HG02938 (cell line): ENCODE results near the gene THEMIS2.

Experiments
- ATAC-seq: cut with Tn5 transposase; IDR thresholded peaks from one replicate; pipeline ENCODE4 v1.9.1; 2021; ENCODE audit warnings: mild to moderate bottlenecking, moderate library complexity; ENCODE audit not compliant: unreplicated experiment

Gene THEMIS2

GRCh38 chr1:27885114-27885528, 12.8 kb downstream of the THEMIS2 start:
- ATAC-seq: no peak

- no peak for ATAC-seq
Observed at GRCh38 chr1:27885621-27886352, 13.4 kb downstream of the THEMIS2 start.

- no peak for ATAC-seq
Observed at GRCh38 chr1:27886353-27886679, 14.0 kb downstream of the THEMIS2 start.

GRCh38 chr1:27886744-27887143, 14.4 kb downstream of the THEMIS2 start:
- no peak for ATAC-seq

GRCh38 chr1:27887215-27888021, 15.1 kb downstream of the THEMIS2 start:
- ATAC-seq: no peak

GRCh38 chr1:27889506-27889905, 17.2 kb downstream of the THEMIS2 start:
- no peak for ATAC-seq

- no peak for ATAC-seq
Observed at GRCh38 chr1:27891196-27891889, 19.0 kb downstream of the THEMIS2 start.

GRCh38 chr1:27894521-27894920, 22.2 kb downstream of the THEMIS2 start:
- no peak for ATAC-seq

GRCh38 chr1:27906759-27907158, 34.4 kb downstream of the THEMIS2 start:
- ATAC-seq: no peak

- no peak for ATAC-seq
Observed at GRCh38 chr1:27912429-27912828, 40.1 kb downstream of the THEMIS2 start.

- ATAC-seq: no peak
Observed at GRCh38 chr1:27915082-27915575, 42.8 kb downstream of the THEMIS2 start.

- ATAC-seq: no peak
Observed at GRCh38 chr1:27922272-27922671, 49.9 kb downstream of the THEMIS2 start.

GRCh38 chr1:27928216-27928954, 56.0 kb downstream of the THEMIS2 start:
- ATAC-seq: no peak

- no peak for ATAC-seq
Observed at GRCh38 chr1:27931184-27931583, 58.8 kb downstream of the THEMIS2 start.

GRCh38 chr1:27931759-27932158, 59.4 kb downstream of the THEMIS2 start:
- ATAC-seq: no peak

GRCh38 chr1:27934818-27935549, 62.6 kb downstream of the THEMIS2 start, which contains the start of gene SMPDL3B:
Gene SMPDL3B (plus strand): TSS chr1:27935000. CDS start chr1:27935184, 184 bp downstream.
- no peak for ATAC-seq

- ATAC-seq: no peak
Observed at GRCh38 chr1:27935721-27936120, 63.4 kb downstream of the THEMIS2 start.
